SW 1271 (cell line): ENCODE measurements around the gene HES6.

Experiments used
- DNase-seq, 2 experiments: peaks; one replicate each; lab custom pipeline; 2025; lab: John Stamatoyannopoulos, UW

The HES6 gene

DNA sequence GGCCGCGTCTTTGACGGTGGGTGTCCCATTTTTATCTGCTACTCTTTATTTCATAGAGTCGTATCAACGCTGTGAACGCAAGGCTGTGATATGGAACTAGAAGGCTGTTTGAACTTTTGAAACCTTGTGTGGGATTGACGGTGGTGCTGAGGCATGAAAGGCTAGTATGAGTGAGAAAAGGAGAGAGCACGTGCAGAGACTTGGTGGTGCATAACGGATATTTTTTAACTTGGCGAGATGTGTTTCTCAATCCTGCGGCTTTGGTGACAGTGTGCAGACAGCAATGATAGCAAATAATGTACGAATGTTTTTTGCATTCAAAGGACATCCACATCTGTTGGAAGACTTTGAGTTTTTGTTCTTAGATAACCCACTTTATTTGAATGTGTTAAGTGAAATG, 6.2 kb downstream of the HES6 start:
- DNase-seq = no peak

DNA sequence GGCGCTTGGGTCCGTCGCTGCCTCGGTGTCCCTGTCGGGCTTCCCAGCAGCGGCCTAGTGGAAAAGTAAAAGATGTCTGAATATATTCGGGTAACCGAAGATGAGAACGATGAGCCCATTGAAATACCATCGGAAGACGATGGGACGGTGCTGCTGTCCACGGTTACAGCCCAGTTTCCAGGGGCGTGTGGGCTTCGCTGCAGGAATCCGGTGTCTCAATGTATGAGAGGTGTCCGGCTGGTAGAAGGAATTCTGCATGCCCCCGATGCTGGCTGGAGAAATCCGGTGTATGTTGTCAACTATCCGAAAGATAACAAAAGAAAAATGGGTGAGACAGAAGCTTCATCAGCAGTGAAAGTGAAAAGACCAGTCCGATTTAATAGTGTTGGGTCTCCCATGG, 8.0 kb downstream of the HES6 start:
- no peak for DNase-seq

DNA sequence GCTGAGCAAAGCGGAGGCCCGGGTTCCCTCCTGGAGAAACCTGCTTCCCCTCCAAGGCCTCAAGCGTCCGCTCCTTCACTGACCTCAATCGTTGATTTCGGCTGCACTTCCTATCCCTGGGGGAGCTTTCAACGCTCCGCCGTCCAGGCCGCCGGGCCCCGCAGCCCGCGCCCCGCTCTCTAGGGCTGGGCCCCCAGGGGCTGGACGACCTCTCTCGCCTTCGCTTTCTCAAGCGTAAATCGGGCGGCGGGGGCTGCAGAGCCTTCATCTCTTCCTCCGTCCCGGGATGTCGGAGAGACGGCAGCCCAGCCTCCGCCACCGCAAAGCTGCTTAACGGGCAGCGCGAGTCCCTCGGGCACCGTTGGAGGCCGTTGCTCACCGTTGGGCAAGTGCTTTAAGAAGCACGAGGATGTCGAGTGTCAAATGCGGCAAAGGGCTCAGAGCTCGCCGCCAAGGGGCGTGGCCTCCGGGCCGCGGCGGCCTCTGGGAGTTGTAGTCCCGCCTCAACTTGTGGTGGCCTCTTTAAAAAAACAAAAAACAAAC, 8.5 kb downstream of the HES6 start:
- DNase-seq = no peak

DNA sequence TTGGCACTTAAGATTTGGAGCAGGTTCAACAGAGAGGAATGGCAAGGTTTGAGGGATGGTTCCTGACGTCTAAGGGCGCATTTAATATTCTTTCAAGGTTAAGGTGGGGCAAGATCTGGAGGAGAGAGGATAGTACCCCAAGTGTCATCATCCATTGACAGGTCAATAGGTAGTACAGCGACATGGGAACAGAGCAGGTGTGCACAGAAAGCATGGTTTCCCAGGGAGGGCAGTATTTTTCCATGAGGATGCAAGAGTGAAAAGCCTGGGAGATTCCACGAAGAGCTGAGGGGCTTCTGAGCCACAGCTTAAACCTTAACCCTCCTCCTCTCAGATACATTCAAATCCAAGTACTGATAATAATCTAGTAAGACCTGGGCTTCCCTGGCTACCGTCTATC, 9.1 kb downstream of the HES6 start:
- no peak for DNase-seq

DNA sequence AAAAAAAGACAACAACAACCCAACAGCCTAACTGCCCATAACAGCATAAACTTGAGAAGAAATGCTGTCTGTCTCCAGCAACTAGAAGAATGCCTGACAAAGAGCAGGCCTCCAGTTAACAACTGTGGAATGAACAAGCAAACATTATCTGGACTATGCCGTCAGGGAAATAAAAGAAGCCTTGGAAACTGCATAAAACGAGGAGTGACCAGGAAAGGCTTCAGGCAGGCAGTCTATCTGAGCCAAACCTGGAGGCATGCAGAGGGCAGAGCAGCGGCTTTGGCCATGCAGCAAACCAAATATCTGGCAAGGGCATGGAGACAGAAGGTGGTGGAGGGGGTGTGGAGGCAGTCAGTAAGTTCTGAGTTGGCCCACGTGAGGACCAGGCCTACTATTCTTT, 11.1 kb downstream of the HES6 start:
- no peak for DNase-seq

DNA sequence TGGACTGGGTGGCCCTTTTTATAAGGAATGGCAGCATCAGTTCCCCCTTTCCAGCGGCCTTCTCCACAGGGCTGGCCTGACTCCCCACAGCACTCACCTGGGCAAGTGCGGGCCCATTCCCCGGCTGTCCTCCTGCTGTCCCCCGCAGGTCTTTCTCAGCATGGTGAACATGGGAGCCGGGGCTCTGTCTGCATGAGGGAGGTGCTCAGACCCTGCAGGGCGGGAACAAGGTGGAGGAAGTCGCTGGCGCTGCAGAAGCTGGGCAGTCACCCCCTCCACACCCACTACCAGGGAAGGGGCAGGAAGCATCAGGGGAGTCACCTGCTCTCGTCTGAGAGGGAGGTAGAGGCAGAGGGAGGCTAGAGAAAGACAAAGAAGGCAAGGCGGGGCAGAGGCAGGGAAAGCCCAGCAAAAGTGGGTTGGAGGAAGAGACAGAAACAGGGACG, 12.2 kb downstream of the HES6 start:
- DNase-seq = no peak

DNA sequence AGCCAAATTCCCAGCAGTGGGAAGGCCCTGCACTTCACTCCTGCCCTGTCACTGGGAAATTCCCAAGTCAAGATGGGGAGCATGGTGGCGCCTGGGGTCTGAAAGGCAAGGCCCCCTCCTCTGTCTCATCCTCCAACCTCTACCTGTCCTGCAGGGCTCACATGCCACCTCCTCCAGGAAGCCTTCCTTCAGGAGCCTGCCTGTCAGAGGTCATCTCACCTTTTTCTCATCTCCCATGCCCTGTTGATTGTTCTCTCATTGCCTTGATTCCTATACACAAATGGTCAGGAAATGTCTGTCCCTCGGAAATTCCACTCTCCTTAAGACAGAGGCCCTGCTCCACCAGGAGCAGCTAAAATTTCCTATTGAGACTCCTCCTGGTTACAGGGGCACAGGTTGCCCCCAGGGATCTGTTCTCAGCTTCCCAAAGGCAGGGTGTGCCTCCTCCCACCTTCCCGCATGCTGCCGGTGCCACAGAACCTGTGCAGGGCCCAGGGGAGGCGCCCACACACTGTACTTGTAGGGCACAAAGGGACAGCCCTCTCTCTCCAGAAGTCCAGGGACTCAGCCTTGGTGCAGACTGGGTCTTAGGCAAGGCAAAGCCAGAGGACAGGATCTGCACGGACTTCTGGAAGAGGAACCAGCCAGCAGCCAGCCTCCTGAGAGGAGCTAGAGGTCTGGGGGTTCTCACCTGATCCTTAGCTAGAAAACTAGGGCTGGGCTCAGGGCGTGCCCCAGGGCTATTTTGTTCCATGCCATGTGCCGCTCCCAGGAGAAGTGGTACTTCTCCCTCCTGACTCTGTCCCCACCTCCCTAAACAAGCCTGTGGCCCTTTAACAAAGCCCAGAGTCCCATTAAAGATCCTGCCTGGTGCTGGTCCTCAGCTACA, 12.9 kb downstream of the HES6 start:
- DNase-seq = no peak

DNA sequence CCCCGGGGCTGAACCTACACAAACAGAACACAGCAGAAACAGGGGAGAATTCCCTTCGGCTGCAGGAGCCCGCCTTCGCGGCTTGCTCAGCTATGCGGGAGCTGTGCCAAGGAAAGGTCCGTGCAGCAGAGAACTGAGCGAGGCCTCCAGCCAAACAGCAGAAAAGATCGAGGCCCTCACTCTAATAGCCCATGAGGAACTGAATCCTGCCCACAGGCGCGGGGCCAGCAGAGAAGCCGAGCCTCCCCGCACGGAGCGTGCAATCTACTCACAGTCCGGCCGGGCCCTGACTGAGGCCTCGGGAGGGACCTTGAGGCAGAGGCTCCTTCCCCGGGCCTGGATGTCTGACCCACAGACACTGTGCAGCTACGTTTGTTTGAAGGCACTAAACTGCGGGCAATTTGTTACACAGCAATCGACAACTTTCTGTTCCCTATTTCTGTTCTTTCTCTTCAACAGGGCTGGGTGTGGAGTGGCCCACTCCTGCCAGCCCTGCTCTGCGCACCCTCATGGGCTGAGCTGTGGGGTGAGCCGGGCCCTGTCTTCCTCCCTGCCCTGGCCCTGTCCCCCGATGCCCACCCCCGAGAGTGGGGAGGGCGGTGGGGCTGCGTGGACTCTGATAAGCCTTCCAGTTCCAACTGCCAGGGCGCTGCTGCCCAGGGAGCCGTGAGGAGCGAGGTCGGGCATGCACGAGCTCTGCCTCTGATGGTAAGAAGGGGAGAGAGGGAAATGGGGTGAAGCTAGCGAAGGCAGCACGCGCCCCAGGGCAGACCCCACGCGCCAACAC, 13.7 kb downstream of the HES6 start:
- no peak for DNase-seq

DNA sequence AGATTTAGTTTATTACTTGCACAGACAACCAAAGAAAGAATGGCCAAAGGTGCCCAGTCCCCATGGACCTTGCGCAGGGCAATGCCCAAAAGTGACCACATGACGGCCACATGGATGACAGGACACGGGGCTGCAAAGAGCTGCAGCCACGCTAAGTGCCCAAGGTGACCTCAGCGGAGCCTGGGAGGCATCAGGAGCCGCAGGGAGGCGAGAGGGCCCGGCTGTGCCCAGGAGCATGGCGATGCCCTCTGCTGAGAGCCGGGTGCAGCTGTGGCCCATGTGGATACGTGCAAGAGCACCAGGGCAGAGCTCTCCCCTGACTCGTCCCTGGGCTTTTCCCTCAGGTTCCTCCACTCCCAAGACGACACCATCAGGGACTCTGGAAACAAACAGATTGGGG, 14.7 kb downstream of the HES6 start:
- no peak for DNase-seq

DNA sequence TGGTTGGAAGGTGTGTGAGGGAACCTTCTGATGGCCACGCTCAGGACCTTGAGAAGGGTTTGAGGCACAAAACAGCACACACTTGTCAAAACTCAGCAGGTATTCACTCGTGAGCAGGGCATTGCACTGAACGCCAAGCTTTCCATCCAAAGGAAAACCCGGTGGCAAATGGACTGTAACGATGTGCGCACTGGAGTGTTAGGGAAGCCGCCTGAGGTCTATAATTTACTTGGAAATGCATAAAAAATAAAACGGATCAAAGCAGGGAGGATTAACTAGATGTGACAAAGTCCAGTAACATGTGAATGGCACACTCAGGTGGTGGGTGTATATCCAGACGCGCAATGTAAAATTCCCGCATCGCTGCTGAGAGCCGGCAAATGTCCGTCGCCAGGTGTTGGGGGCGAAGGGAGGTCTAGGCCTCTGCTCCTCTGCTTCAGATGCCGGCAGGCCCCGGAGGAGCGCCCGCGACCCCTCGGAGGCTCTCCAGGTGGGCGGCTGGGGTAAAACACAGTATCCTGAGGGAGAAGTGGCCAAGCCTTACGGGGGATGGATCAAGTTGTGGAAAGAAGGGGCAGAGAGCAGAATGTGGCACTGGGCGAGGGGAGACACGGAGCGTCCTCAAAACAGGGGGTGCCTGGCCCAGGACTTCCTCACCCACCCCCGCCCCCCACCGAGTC, 15.3 kb downstream of the HES6 start:
- DNase-seq = no peak

DNA sequence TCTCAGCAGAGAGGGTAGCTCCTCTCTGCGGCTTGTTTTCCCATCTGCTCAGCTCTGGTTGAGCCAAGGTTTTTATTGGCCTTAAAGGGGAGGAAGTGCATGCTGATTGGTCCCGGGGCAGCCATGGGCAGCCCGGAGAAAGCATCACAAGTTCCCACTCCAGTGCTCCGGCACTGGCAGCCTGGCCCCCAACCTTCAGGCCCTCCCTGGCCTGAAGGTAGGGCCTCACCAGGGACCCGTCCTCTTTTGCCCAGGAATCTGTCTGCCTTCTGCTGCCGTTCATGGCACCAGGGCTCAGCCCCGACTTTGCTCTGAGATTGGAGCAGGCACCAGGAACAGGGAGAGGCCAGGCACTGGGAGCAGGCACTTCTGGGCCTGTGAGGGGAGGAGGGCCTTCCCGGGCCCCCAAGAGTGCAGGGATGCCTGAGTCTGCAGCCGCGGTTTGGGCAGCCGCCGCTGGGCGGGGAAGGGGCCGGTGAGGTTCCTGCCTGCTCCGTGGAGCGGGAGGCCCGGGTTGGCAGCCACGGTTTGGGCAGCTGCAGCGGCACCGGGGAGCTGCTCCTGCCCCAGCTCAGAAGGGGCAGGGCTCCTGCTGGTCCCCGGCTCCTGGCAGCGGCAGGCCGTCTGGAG, 18.8 kb downstream of the HES6 start:
- no peak for DNase-seq

DNA sequence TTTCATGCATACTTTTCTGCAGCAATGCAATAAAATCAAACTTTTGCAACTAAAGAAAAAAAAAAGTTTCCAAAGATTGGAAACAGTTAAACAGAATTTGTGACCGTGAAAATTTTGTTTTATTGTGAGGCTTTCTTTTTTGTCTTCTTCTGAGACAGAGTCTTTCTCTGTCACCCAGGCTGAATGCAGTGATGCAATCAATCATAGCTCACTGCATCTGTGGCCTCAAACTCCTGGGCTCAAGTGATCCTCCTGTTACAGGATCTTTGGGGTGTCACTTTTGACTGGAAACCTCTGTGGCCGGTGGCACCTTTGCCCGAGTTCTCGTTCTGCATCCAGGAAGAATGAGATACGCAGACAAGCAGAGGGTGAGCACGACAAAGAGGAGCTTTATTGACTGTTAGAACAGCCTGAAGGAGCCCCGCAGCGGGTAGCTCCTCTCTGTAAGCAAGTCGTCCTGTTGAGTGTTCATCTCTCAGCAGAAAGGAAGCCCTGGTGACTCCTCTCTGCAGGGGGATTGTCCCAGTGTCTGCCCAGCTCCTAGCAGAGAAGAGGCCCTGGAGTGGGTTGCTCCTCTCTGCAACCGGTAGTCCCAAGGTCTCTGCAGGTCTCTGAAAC, 19.5 kb downstream of the HES6 start:
- DNase-seq = no peak

DNA sequence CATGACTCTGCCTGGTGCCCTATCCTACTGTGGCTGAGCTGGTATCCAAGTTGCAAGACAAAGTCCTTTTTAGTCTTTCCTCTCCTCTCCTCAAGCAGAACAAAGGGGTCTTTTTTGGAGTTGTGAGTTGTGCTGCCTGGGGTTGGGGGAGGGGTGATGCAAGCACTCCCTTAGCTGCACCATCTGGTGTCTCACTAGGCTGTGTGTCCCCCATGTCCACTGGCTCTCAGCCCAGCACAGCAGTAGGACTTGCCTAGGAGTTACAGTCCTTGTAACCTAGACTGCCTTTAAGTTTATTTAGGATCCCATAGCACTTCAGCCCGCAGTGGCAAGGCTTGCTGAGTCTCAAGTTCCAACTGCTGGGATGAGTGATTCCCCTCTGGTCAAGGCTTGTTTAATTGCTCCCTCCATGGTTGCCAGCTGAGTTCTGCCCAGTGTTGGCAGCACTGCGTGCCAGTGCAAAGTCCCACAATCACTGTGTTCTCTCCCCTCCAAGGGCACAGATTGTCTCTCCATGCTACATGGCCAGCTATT, 23.1 kb downstream of the HES6 start:
- no peak for DNase-seq

DNA sequence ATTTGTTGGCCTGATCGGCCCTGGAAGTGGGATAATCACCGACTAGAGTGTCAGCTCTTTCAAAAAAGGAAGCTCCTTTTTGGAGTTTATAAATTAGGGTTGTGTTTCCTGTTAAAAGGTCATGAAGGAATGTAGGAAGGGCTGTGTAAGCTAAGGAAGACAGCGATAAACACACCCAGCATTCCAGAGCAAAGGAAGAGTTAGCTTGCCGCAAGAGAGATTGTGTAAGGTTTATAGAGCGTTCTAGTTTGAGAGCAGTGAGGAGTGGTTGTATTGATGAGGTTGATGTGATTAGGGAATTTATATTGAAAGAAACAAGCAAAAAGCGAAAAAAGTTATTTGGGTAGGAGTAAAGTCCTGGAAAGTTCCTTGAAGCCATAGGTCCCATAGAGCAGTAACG, 32.8 kb downstream of the HES6 start:
- no peak for DNase-seq

DNA sequence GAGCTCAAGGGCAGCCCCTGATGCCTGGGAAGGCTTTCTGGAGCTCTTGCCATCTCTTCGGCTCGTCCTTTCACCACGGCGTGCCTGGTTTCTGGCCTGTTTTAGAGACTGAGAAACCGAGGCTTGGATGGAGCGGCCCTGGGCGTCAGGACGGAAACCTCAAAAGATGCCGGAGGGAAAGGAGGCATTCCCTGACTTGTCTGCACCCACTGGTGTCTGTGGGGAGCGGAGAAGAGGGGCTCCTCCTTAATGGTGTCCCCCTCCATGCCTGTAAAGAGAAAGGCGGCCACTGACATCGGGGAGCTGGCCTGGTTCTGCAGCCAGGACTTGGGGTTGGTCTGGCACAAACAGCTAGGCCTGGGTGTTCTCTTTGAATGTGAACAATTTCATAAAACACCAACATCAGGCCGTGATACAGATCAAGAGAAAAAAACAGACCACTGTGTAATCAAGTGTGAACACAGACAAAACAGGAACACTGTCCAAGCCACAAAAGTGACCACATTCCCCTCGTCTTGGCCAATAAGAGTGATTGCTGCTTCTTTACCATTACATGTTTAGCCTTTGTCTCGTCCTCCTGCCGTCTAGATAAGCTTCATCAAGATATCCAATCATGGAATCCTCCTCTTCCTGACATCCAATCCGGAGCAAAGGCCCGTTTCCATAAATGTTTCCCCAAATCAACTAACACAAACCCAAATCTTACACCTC, 35.7 kb downstream of the HES6 start:
- no peak for DNase-seq

DNA sequence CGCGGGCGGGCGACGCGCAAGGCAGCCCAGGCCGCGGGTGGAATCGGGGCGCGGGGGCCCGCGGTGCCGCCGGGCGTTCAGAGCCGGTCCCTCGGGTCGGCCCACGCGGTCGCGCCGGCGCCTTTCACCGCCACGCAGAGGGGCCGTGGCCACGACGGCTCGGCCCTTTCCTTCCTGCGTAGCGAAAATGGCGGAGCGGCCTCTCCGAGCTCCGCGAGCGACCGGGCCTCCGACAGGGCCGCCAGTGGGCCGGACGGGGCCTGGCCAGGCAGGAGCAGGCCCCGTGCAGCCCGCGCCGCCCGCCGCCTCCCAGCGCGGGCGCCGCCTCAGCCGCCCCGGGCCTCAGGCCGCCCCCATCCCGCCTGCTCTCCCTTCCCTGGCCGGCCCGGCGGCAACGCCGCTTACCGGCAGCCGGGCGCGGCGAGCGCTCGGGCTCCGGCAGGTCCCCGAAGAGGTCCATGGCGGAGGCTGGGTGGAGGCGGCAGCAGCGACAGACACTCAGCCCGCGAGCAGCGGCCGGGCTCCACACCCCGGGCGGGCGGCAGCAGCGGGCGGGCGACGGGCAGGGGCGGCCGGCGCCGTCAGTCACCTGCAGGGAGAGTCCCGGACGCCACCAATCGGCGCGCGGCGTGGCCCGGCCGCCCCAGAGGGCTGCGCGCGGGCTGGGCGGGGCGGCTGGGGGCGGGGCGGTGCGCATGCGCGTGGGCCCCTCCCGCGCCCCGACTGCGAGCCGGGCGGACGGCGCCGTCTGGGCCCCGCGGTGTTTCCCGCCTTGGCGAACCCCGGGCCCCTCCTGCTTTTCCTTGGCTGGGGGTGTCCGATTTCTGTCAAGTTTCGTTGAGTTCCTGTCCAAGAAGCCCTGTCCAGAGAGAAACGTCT, 36.5 kb downstream of the HES6 start, which contains the start of gene ILKAP:
TSS of gene ILKAP (minus strand) at position 602 of the 879 bp plus-strand sequence. CDS start at position 460, 142 bp downstream.
- peak; percentile 51 to 79 for DNase-seq

DNA sequence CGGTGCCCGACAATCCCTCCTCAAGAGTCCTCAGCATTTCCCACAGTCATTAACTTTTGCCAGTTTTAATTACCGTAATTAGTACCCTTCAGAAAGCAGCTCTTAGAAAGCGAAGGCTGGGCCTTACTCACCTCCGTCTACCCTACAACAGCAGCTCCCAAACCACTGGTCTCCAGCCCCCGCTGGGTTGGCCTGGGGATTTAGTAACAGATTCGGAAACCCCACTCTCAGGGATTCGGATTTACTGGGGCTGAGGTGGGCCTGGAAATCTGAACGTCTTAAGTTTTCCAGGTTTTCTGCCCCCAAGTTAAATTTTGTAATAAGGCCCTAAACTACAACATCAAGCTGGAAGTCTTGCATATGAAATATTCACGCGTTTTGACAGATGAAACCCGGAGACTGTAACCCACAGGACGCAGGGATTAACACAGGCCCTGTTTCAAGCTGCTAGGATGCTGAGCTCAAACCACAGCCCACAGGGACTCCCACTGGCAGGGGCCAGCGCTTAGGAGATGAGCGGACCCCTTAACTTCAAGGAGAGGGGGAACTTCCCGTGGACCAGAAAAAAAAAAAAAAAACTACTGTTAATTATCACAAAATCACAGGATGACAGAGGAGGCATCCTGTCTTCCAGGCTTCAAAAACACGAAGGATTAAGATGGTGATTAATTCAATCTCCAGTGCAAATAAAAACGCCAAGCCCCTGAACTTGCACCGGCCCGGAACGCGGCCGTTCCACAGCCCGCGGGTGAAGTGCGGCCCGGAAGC, 37.3 kb downstream of the HES6 start:
- no peak for DNase-seq

DNA sequence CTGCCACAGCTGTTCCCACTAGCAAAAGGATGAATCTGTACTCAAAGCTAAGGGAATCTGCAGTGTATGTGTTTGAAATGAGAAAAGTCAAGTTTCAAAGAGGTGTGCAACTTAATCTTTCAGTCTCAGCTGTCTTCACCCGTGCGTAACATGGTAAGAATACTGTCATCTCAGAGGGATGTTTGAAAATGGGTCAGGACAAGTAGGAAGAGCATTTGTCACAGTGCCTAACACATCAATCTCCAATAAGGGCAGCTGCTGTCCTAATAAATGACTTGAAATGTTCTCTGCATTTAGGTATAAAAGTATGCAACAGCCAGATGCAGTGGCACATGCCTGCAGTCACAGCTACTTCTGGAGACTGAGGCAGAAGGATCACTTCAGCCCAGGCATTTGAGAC, 49.4 kb downstream of the HES6 start:
- DNase-seq = no peak
